CD4-positive, alpha-beta T cell (primary cell): ENCODE data around the gene TMEM184A. TPM values are rescaled to one million over a fixed set of nuclear protein-coding genes. Genes with fewer than 3 reads are reported as not detected.
A peak's percentile ranks its signal among the peaks of the same experiment; 100 is the strongest.

ENCODE experiments used
- ATAC-seq: fragments of 200-7000 bp; cut with Tn5 transposase; one replicate; pipeline ENCODE4 v1.10.0; 2022; ENCODE audit warnings: mild to moderate bottlenecking; ENCODE audit not compliant: poor library complexity
- CTCF ChIA-PET: fragments of 350-600 bp; sonication (Branson Sonifier 250); formaldehyde crosslinking; loops from one replicate; lab custom pipeline; 2021; ENCODE audit warnings: antibody characterized with exemption, inconsistent platforms; lab: Charles Lee
- POLR2A ChIA-PET: fragments of 350-600 bp; sonication (Branson Sonifier 250); formaldehyde crosslinking; loops from one replicate; lab custom pipeline; 2021; ENCODE audit warnings: antibody characterized with exemption, inconsistent platforms; lab: Charles Lee
- DNase-seq, 14 experiments: peaks; one replicate each; pipeline ENCODE4 v3.0.0-alpha.2; 2013 to 2020; ENCODE audit warnings: mixed read lengths in 2 of 14
- H3K27ac ChIP-seq, 2 donors: one replicate each; pipeline versions ENCODE4 v1.5.1 to v1.7.0; 2013; ENCODE audit warnings: low read length in 2 of 2, low read depth in 1 of 2, mild to moderate bottlenecking in 1 of 2
- H3K27me3 ChIP-seq, 2 experiments: 1 replicate in 1 of 2; 2 replicates in 1 of 2; pipeline versions ENCODE4 v1.6.1 to v1.7.0; 2013; ENCODE audit warnings: low read length in 2 of 2, control low read depth in 1 of 2, mild to moderate bottlenecking in 1 of 2, moderate library complexity in 1 of 2; ENCODE audit not compliant: insufficient read depth in 2 of 2, control insufficient read depth in 1 of 2
- H3K36me3 ChIP-seq: one replicate; pipeline ENCODE4 v1.6.1; 2013; ENCODE audit warnings: low read length, control low read depth; ENCODE audit not compliant: insufficient read depth
- H3K4me1 ChIP-seq: one replicate; pipeline ENCODE4 v1.6.1; 2013; ENCODE audit warnings: low read length, control low read depth; ENCODE audit not compliant: insufficient read depth
- H3K4me3 ChIP-seq: one replicate; pipeline ENCODE4 v1.5.1; 2013; ENCODE audit warnings: mild to moderate bottlenecking, low read length, moderate library complexity
- H3K9me3 ChIP-seq, 2 experiments: 1 replicate in 1 of 2; 2 replicates in 1 of 2; pipeline versions ENCODE4 v1.6.1 to v1.7.0; 2013; ENCODE audit warnings: low read length in 2 of 2, mild to moderate bottlenecking in 2 of 2, control low read depth in 1 of 2, moderate library complexity in 1 of 2; ENCODE audit not compliant: control insufficient read depth in 1 of 2, insufficient read depth in 1 of 2
- H3K27ac Mint-ChIP-seq: one replicate; pipeline ENCODE4 v1.8.0; 2020; ENCODE audit warnings: mixed read lengths
- H3K27me3 Mint-ChIP-seq: one replicate; pipeline ENCODE4 v1.8.0; 2021; ENCODE audit warnings: mixed read lengths
- H3K36me3 Mint-ChIP-seq: one replicate; pipeline ENCODE4 v1.8.0; 2021; ENCODE audit warnings: low read depth, mixed read lengths
- H3K4me1 Mint-ChIP-seq: one replicate; pipeline ENCODE4 v1.8.0; 2021; ENCODE audit warnings: low read depth, mixed read lengths
- H3K4me3 Mint-ChIP-seq: one replicate; pipeline ENCODE4 v1.8.0; 2020; ENCODE audit warnings: mild to moderate bottlenecking, mixed read lengths
- H3K9me3 Mint-ChIP-seq: one replicate; pipeline ENCODE4 v1.8.0; 2020; ENCODE audit warnings: mixed read lengths
- CTCF ChIP-seq: fragments of 200-600 bp; IDR thresholded peaks from one replicate; pipeline ENCODE4 v1.8.0; 2022; ENCODE audit warnings: antibody characterized with exemption, mild to moderate bottlenecking
- intact Hi-C, 2 experiments: fragments of 100-400 bp; cut with DNase I in 1 of 2; cut with micrococcal nuclease in 1 of 2; formaldehyde crosslinking; loops; one replicate each; pipeline versions ENCODE4 v1.15.1 to v1.9.0; 2023 to 2025; cut with DNase I, micrococcal nuclease
- total RNA-seq, 174 experiments: library from RNA in 2 of 174; stranded (reverse) in 2 of 174; gene quantifications; one replicate each; pipeline ENCODE4 v1.2.3 and lab custom pipeline; 2021 to 2026

The TMEM184A gene
- total RNA-seq, 2 experiments from 2014 or later = 0.06 TPM; not detected in 1

DNA sequence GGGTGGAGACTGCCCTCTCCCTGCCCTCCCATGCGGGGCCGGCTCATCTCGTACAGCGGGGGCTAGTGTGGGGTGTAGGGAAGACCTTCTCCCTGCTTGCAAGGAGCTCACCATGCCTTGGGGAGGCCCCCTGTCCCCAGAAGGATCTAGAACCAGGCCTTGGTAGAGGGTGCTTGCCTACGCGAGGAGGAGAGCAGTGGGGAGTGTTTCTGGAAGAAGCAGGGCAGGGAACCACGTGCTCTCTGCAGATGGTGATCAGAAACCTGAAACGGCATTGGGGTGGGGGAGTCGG lies 22.8 kb downstream of the TMEM184A start:
- peaks cover 4% of the 10 kb centered on the region for H3K27me3 Mint-ChIP-seq
- ChIA-PET CTCF (interaction anchor here (1.9 to 2.1 kb wide), 2 partner anchors 23 to 27 kb away, joined by 7 to 12 read pairs; partner anchors contain the start of gene TMEM184A), POLR2A (interaction anchor here (1.2 kb wide), 1 partner anchor 387 kb away, joined by 3 read pairs; no protein-coding TSS in a partner anchor)
- intact Hi-C loops = loop anchor here (1.0 to 5.0 kb wide), 3 partner anchors 26 to 39 kb away; partner anchors contain the start of gene PSMG3 (in 1 of the 2)
- peak overlapping the region; percentile 75 for H3K4me3 ChIP-seq
- H3K4me1 ChIP-seq = peaks cover 46% of the 10 kb centered on the region
- no peak for TF ChIP-seq CTCF
- H3K27me3 ChIP-seq = no peaks in the 10 kb centered on the region
- H3K27ac ChIP-seq = peak overlapping the region; percentile 88 to 95
- ATAC-seq (no peak), DNase-seq (no peak)
- no peaks in the 10 kb centered on the region for H3K9me3 Mint-ChIP-seq
- peaks cover 36% of the 10 kb centered on the region for H3K36me3 Mint-ChIP-seq
- H3K27ac Mint-ChIP-seq = peak overlapping the region; percentile 100
- H3K4me1 Mint-ChIP-seq = peaks cover 32% of the 10 kb centered on the region
- peaks cover 25% of the 10 kb centered on the region for H3K36me3 ChIP-seq
- H3K9me3 ChIP-seq = no peaks in the 10 kb centered on the region
- H3K4me3 Mint-ChIP-seq = peak overlapping the region; percentile 95

DNA sequence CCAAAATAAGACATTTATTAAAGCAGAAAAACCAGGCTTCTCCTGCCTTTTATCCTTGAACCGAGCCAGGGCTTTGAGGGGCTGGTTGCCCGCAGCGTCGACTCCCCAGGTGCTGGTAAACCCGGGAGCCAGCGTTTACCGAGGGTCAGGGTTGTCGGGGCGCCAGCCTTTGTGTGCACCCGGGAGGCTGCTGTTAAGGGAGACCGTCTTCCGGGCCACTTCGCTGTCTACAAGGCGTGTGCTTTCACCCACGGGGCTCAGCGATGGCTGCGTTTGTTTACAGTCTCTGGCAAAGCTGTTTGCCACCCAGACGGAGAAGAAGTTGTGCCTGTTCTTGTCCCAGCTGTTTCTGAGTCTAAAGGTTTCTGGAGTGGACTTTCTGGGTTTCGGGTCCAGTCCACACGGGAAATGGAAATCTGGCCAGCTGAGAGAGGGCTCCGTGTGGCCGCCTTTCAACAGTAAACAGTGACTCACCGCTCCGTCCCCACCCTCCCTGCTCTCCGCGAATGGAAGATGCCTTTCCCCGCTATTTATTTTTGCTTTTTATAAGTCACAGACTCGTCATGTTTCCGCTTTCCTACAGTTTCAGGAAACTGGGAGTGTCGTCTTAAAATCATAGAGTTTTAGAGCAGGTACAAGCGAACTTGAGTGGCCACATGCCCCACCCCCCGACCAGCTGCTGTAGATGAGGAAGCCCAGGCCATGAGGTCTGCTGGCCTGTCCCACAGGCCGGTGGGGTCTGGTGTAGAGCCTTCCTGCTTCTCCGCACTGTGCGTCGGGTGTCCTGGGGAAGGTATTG lies 23.4 kb downstream of the TMEM184A start:
- peak; percentile 51 for ATAC-seq
- peak overlapping the region; percentile 75 for H3K4me3 ChIP-seq
- Mint-ChIP-seq H3K27me3 (peaks cover 4% of the 10 kb centered on the region), H3K9me3 (no peaks in the 10 kb centered on the region), H3K36me3 (peaks cover 32% of the 10 kb centered on the region), H3K4me3 (peak overlapping the region; percentile 95), H3K4me1 (peaks cover 32% of the 10 kb centered on the region), H3K27ac (peak overlapping the region; percentile 100)
- TF ChIP-seq CTCF = no peak
- POLR2A ChIA-PET = interaction anchor here (1.1 to 1.5 kb wide), 3 partner anchors 11 to 821 kb away, joined by 3 to 4 read pairs (median 4); no protein-coding TSS in a partner anchor
- H3K9me3 ChIP-seq = no peaks in the 10 kb centered on the region
- peak; percentile 42 to 81 (median 59) for DNase-seq
- CTCF ChIA-PET = interaction anchor here (1.9 to 2.1 kb wide), 2 partner anchors 23 to 26 kb away, joined by 7 to 12 read pairs; partner anchors contain the start of gene TMEM184A
- H3K27me3 ChIP-seq = no peaks in the 10 kb centered on the region
- peaks cover 46% of the 10 kb centered on the region for H3K4me1 ChIP-seq
- intact Hi-C loops = loop anchor here (1.0 to 5.0 kb wide), 3 partner anchors 26 to 40 kb away; partner anchors contain the start of gene PSMG3 (in 1 of the 2)
- H3K27ac ChIP-seq = peak overlapping the region; percentile 88 to 95
- peaks cover 24% of the 10 kb centered on the region for H3K36me3 ChIP-seq

GRCh38 chr7:1531979-1532455 lies 24.0 kb downstream of the TMEM184A start:
- Histone ChIP-seq H3K4me3 (peak overlapping the region; percentile 75), H3K4me1 (peaks cover 44% of the 10 kb centered on the region), H3K36me3 (peaks cover 18% of the 10 kb centered on the region), H3K9me3 (no peaks in the 10 kb centered on the region), H3K27ac (peak overlapping the region; percentile 88 to 95), H3K27me3 (no peaks in the 10 kb centered on the region)
- no peaks in the 10 kb centered on the region for H3K9me3 Mint-ChIP-seq
- H3K4me1 Mint-ChIP-seq = peaks cover 32% of the 10 kb centered on the region
- intact Hi-C loops = loop anchor here (1.0 to 5.0 kb wide), 3 partner anchors 25 to 40 kb away; partner anchors contain the start of gene PSMG3 (in 2 of the 2)
- no peak for TF ChIP-seq CTCF
- ATAC-seq (peak; percentile 4), DNase-seq (peak in 2 of 14 experiments; percentile 26 to 50)
- peaks cover 4% of the 10 kb centered on the region for H3K27me3 Mint-ChIP-seq
- CTCF ChIA-PET = interaction anchor here (1.9 to 2.1 kb wide), 2 partner anchors 24 to 25 kb away, joined by 7 to 12 read pairs; partner anchors contain the start of gene TMEM184A
- H3K27ac Mint-ChIP-seq = peak overlapping the region; percentile 100
- peak overlapping the region; percentile 95 for H3K4me3 Mint-ChIP-seq
- POLR2A ChIA-PET = interaction anchor here (0.6 to 1.5 kb wide), 5 partner anchors 12 to 822 kb away, joined by 3 to 4 read pairs (median 4); no protein-coding TSS in a partner anchor
- peaks cover 32% of the 10 kb centered on the region for H3K36me3 Mint-ChIP-seq
